NCI-H2227 (cell line): ENCODE measurements around the gene PROC.

Source experiments
- DNase-seq: peaks from one replicate; lab custom pipeline; 2025; ENCODE audit not compliant: unreplicated experiment; lab: John Stamatoyannopoulos, UW

PROC gene

GRCh38 chr2:127413200-127413599, 5.0 kb upstream of the PROC start:
- no peak for DNase-seq

- no peak for DNase-seq
These were observed 4.2 kb upstream of the PROC start for GRCh38 chr2:127413782-127414637.

GRCh38 chr2:127414638-127415592, 3.3 kb upstream of the PROC start:
- no peak for DNase-seq

- peak; percentile 92 for DNase-seq
These were observed 2.4 kb upstream of the PROC start for GRCh38 chr2:127415593-127416505.

GRCh38 chr2:127416506-127417001, 1.7 kb upstream of the PROC start:
- DNase-seq = no peak

- DNase-seq = no peak
These were observed 821 bp upstream of the PROC start for GRCh38 chr2:127417406-127417805.

GRCh38 chr2:127419112-127419430, 844 bp downstream of the PROC start:
- no peak for DNase-seq

- DNase-seq = no peak
These were observed 1.3 kb downstream of the PROC start for GRCh38 chr2:127419448-127420038.

- DNase-seq = no peak
These were observed 2.0 kb downstream of the PROC start for GRCh38 chr2:127420039-127420864.

- DNase-seq = no peak
These were observed 3.0 kb downstream of the PROC start for GRCh38 chr2:127421116-127421800.

GRCh38 chr2:127421871-127422558, 3.8 kb downstream of the PROC start:
- no peak for DNase-seq

GRCh38 chr2:127422559-127423477, 4.6 kb downstream of the PROC start:
- peak; percentile 74 for DNase-seq

- peak; percentile 51 for DNase-seq
These were observed 5.2 kb downstream of the PROC start for GRCh38 chr2:127423478-127423843.

- no peak for DNase-seq
These were observed 5.7 kb downstream of the PROC start for GRCh38 chr2:127423880-127424279.

- DNase-seq = no peak
These were observed 6.6 kb downstream of the PROC start for GRCh38 chr2:127424598-127425520.
